Esophagus muscularis mucosa (tissue), 4 donors: ENCODE measurements around the gene CCDC170. TPM values are rescaled to one million over a fixed set of nuclear protein-coding genes. Genes with fewer than 3 reads are reported as not detected.

ENCODE experiments used
- DNase-seq: peaks from one replicate; pipeline ENCODE4 v3.0.0-alpha.2; 2017; ENCODE audit errors: extremely low spot score
- H3K27ac ChIP-seq, 4 donors: fragments of 200-600 bp; sonication (generic); replicated peaks in 1 of 4; 1 replicate in 3 of 4; 2 replicates in 1 of 4; pipeline ENCODE4 v1.5.1; 2016 to 2019; ENCODE audit warnings: mild to moderate bottlenecking in 1 of 4
- H3K27me3 ChIP-seq, 4 donors: fragments of 200-600 bp; sonication (generic); one replicate each; pipeline versions ENCODE4 v1.5.1 to v1.6.0; 2016 to 2019
- H3K36me3 ChIP-seq, 4 donors: fragments of 200-600 bp; sonication (generic); one replicate each; pipeline ENCODE4 v1.5.1; 2016 to 2019
- H3K4me1 ChIP-seq, 4 donors: fragments of 200-600 bp; sonication (generic); one replicate each; pipeline ENCODE4 v1.5.1; 2016 to 2019
- H3K4me3 ChIP-seq, 4 donors: fragments of 200-600 bp; sonication (generic); 1 replicate in 2 of 4; 2 replicates in 2 of 4; pipeline ENCODE4 v1.5.1; 2016 to 2019; ENCODE audit warnings: mild to moderate bottlenecking in 4 of 4, moderate library complexity in 1 of 4
- H3K9me3 ChIP-seq, 4 donors: fragments of 200-600 bp; sonication (generic); 1 replicate in 3 of 4; 2 replicates in 1 of 4; pipeline ENCODE4 v1.5.1; 2016 to 2019
- EP300 ChIP-seq: sonication (generic); formaldehyde crosslinking; IDR thresholded peaks from one replicate; pipeline ENCODE4 v1.6.1; 2017; ENCODE audit warnings: antibody characterized with exemption
- POLR2A ChIP-seq: fragments of 450-650 bp; IDR thresholded peaks from one replicate; pipeline ENCODE4 v1.6.1; 2017; ENCODE audit warnings: antibody characterized with exemption, moderate library complexity, mild to moderate bottlenecking, low read depth
- POLR2AphosphoS5 ChIP-seq, 2 donors: sonication (generic); formaldehyde crosslinking; IDR thresholded peaks; one replicate each; pipeline ENCODE4 v1.6.1; 2017; ENCODE audit warnings: antibody characterized with exemption in 2 of 2
- WGBS: methylation state at CpG from one replicate; pipeline ENCODE4 v1.1.5; 2018; 5-methylcytosine and 5-hydroxymethylcytosine counted together
- intact Hi-C: fragments of 100-400 bp; cut with DNase I; formaldehyde crosslinking; loops from one replicate; pipeline ENCODE4 v1.15.1; 2023
- total RNA-seq, 4 donors: library from RNA; depleted of rRNA; stranded (reverse); fragments of >200 nt; gene quantifications; one replicate each; pipeline versions ENCODE4 v1.1.0 to v1.2.1, GENCODE V29; 2016
- TF ChIP-seq, protein P1 (sequence below), 3 experiments: fragments of 200-600 bp in 2 of 3; fragments of 450-650 bp in 1 of 3; sonication (generic) in 2 of 3; IDR thresholded peaks; one replicate each; pipeline ENCODE4 v1.5.1; 2017 to 2019; ENCODE audit warnings: antibody characterized with exemption in 3 of 3, mild to moderate bottlenecking in 2 of 3, moderate library complexity in 1 of 3

The CCDC170 gene
- total RNA-seq, 4 donors from 2014 or later: 0.32 to 1.5 (median 0.49) TPM

DNA sequence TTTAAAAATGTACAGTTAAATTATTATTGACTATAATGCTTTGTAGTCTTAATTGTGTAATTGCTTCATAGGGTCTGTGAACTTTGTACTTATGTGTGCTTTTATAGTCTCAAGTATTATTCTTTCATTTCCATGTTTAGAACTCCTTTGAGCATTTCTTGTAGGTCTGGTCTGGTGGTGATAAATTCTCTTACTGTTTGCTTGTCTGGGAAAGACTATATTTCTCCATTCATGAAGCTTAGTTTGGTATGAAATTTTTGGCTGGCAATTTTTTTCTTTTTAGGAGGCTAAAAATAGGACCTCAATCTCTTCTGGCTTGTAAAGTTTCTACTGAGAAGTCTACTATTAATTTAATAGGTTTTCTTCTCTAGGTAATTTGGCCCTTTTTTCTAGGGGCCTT, 67.4 kb downstream of the CCDC170 start:
- TF ChIP-seq POLR2AphosphoS5 (IDR thresholded peaks at IDR 0.05): no peak
- TF ChIP-seq, protein P1, sequence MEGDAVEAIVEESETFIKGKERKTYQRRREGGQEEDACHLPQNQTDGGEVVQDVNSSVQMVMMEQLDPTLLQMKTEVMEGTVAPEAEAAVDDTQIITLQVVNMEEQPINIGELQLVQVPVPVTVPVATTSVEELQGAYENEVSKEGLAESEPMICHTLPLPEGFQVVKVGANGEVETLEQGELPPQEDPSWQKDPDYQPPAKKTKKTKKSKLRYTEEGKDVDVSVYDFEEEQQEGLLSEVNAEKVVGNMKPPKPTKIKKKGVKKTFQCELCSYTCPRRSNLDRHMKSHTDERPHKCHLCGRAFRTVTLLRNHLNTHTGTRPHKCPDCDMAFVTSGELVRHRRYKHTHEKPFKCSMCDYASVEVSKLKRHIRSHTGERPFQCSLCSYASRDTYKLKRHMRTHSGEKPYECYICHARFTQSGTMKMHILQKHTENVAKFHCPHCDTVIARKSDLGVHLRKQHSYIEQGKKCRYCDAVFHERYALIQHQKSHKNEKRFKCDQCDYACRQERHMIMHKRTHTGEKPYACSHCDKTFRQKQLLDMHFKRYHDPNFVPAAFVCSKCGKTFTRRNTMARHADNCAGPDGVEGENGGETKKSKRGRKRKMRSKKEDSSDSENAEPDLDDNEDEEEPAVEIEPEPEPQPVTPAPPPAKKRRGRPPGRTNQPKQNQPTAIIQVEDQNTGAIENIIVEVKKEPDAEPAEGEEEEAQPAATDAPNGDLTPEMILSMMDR (IDR thresholded peaks at IDR 0.05): no peak
- no peak for TF ChIP-seq POLR2A
- TF ChIP-seq EP300: no peak
- Histone ChIP-seq H3K9me3 (peaks cover 0 to 43% (median 35%) of the 10 kb centered on the region in 4 donors), H3K4me1 (no peaks in the 10 kb centered on the region), H3K27me3 (no peaks in the 10 kb centered on the region), H3K36me3 (no peaks in the 10 kb centered on the region), H3K4me3 (no peak overlapping the region), H3K27ac (no peak overlapping the region)
- DNase-seq: no peak
- intact Hi-C loops: no loop called here

DNA sequence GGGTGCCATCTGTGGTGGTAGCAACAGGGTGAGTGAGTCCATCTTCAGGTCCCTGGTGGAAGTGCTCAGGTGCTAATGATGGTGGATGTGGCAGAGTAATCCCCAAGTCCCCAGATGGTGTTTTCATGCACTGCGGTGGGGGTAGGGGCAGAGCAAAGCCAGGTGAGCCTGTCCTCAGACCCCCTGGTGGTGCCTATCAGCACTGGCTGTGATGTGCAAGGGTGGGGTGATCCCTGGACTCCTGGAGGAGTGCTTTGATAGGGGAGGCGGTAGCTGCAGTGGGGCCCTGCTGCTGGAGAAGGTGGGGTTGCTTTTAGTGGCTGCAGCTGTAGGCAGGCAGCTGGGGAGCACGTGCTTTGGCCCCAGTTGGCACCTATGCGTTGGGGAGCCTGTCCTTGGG, 70.8 kb downstream of the CCDC170 start:
- Histone ChIP-seq H3K4me3 (no peak overlapping the region), H3K9me3 (peaks cover 0 to 32% (median 26%) of the 10 kb centered on the region in 4 donors), H3K27me3 (no peaks in the 10 kb centered on the region), H3K36me3 (no peaks in the 10 kb centered on the region), H3K4me1 (no peaks in the 10 kb centered on the region), H3K27ac (no peak overlapping the region)
- DNase-seq: no peak
- intact Hi-C loops: no loop called here
- TF ChIP-seq EP300 (no peak), POLR2AphosphoS5 (IDR thresholded peaks at IDR 0.05) (no peak), POLR2A (no peak)
- TF ChIP-seq, protein P1 (IDR thresholded peaks at IDR 0.05): no peak
- no CpG with 5 or more reads among the region's 4 CpGs for WGBS

DNA sequence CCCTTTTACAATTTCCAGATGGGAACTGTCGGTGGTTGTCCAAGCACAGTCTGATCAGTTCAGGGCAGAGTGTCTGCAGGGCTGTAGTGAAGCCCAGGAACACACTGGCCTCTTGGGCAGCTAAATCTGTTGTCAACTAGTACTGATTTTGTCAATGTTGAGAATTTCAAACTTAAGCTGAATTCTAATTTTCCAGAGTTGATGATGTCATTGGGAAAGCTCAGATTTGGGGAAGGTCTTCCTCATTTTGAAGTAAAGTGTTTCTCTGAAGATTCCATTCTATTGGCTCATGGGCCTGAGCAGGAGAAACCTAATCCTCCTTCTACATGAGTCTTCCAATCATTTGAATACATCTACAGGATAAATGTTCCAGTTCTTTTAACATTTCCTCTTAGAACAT, 72.1 kb downstream of the CCDC170 start:
- TF ChIP-seq, protein P1 (IDR thresholded peaks at IDR 0.05): no peak
- TF ChIP-seq EP300 (no peak), POLR2A (no peak), POLR2AphosphoS5 (IDR thresholded peaks at IDR 0.05) (no peak)
- Histone ChIP-seq H3K4me3 (no peak overlapping the region), H3K27ac (no peak overlapping the region), H3K27me3 (no peaks in the 10 kb centered on the region), H3K4me1 (no peaks in the 10 kb centered on the region), H3K9me3 (peaks cover 0 to 23% (median 19%) of the 10 kb centered on the region in 4 donors), H3K36me3 (no peaks in the 10 kb centered on the region)
- intact Hi-C loops: no loop called here
- no peak for DNase-seq
- WGBS: 56% methylated on average over 1 of the region's 1 CpG

DNA sequence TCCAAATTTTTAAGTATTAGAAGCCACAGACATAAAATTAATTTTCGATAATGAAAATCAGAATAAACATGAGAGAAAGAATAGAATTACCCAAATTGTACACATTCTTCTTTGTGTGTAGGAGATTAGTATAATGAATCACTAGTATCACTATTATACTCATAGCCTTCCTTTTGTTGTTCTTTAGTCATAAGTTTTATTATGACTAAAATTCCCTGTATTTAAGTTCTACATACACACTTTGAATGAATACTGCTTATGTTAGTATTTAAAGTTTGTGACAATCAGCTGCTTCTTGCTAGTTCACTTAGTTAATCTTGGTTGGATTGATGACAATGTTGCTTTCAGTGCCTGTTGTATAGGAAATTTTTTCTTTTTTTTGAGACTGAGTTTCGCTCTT, 72.7 kb downstream of the CCDC170 start:
- peaks cover 0 to 17% (median 13%) of the 10 kb centered on the region in 4 donors for H3K9me3 ChIP-seq
- H3K4me3 ChIP-seq: no peak overlapping the region
- TF ChIP-seq POLR2A (no peak), EP300 (no peak), POLR2AphosphoS5 (IDR thresholded peaks at IDR 0.05) (no peak)
- TF ChIP-seq, protein P1 (IDR thresholded peaks at IDR 0.05): no peak
- H3K27ac ChIP-seq: no peak overlapping the region
- intact Hi-C loops: no loop called here
- no peaks in the 10 kb centered on the region for H3K36me3 ChIP-seq
- H3K27me3 ChIP-seq: no peaks in the 10 kb centered on the region
- WGBS: 33% methylated on average over 2 of the region's 2 CpGs
- H3K4me1 ChIP-seq: no peaks in the 10 kb centered on the region
- DNase-seq: no peak

DNA sequence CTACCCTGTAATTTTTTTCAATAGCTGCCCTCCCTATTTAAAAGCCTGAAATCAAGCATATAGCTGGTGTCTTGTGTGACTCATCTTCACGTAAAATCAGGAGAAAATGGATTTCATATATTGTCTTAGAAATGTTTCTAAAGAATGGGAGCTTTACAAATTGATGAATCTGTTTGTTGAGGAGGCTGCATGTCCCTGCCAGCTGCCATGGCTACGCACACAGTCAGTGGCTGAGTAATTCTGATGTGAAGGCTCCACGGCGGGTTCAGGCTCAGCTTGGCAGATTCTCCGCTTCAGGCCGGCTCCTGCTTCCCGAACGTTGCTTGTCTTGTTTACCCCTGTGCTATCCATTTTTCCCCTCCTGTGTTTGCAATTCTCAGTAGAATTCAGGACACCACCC, 82.8 kb downstream of the CCDC170 start:
- WGBS: 86% methylated on average over 8 of the region's 8 CpGs
- TF ChIP-seq POLR2AphosphoS5 (IDR thresholded peaks at IDR 0.05): no peak
- TF ChIP-seq POLR2A: no peak
- TF ChIP-seq, protein P1 (IDR thresholded peaks at IDR 0.05): no peak
- no peak for TF ChIP-seq EP300
- intact Hi-C loops: no loop called here

More for the DNA sequence above, 82.8 kb downstream of the CCDC170 start:
- Histone ChIP-seq H3K9me3 (peaks cover 0 to 4% (median 0%) of the 10 kb centered on the region in 4 donors), H3K27ac (no peak overlapping the region), H3K4me1 (no peaks in the 10 kb centered on the region), H3K4me3 (no peak overlapping the region), H3K36me3 (no peaks in the 10 kb centered on the region), H3K27me3 (no peaks in the 10 kb centered on the region)
- DNase-seq: no peak
